GM18517 (cell line): ENCODE measurements around the gene FIBCD1.

ENCODE experiments used
- ATAC-seq: cut with Tn5 transposase; IDR thresholded peaks from one replicate; pipeline ENCODE4 v1.9.1; 2021; ENCODE audit warnings: mild to moderate bottlenecking, moderate library complexity; ENCODE audit not compliant: unreplicated experiment

FIBCD1 gene

GRCh38 chr9:130923611-130924447, 15.2 kb downstream of the FIBCD1 start:
- ATAC-seq: no peak

- ATAC-seq: no peak
Observed at GRCh38 chr9:130922893-130923610, 16.0 kb downstream of the FIBCD1 start.

DNA sequence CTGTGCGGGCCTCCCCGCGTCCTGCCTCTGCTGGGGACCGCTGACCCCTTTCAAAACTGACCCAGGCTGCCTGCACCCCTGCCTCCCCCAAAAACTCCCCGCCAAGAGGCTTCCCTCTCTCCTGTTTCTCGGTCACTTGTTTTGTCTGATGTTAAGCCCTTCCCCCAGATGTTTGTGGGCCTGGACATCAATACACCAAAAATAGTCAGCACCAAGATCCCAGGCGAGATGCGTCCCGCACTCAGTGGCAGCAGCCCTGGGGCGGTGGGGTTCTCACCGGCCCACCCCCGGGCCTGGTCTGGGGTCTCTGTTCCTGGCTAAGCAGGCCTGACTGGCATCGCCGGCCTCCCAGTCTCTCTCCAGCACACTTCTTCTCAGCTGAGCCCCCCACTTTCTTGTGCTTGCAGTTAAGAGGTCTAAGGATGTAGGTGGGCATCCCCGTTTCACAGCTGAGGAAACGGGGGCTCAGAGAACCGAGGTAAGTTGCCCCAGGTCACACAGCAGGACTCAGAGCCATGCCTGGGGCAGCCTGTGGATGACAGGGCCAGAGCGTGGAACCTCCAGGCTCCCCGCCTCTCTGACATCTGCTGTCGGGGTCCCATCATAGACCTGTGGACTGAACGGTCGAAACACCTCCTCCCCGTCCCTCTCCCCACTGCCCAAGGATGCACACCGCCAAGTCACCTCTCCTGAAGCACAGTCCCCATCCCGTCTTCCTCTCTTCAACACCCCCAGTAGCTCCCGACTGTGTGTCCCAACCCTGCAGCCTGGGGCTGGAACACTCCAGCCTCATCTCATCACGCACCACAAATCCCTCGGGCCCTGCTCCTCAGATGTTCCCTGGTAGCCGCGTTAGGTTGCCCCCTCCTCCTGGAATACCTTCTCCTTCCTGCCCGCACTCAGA, 16.8 kb downstream of the FIBCD1 start:
- no peak for ATAC-seq

GRCh38 chr9:130921300-130921988, 17.6 kb downstream of the FIBCD1 start:
- no peak for ATAC-seq

DNA sequence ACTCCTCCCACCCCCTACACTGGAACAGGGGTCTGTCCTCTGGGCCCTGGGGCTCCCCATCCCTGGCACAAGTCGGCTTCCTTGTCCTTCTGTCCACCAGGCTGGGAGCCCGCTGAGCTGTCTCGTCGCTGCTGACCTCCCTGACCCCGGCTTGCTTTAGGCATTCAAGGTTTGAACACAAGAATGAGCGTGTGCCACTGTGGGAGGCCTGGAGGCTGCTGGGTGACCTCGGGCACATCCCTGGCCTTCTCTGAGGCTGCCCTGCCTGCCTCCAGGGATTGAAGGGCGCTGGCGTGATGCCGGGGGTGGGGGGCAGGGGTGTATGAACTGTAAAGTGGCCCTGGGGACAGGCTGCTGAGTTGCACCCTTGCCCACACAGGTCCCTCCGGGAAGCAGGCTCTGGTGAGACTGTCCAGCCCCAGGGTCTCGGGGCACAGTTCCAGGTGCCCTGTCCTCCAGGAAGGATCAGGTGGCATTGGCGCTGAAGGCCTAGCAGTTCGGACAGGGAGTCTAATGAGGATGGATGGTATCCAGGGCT, 18.2 kb downstream of the FIBCD1 start:
- ATAC-seq: no peak

DNA sequence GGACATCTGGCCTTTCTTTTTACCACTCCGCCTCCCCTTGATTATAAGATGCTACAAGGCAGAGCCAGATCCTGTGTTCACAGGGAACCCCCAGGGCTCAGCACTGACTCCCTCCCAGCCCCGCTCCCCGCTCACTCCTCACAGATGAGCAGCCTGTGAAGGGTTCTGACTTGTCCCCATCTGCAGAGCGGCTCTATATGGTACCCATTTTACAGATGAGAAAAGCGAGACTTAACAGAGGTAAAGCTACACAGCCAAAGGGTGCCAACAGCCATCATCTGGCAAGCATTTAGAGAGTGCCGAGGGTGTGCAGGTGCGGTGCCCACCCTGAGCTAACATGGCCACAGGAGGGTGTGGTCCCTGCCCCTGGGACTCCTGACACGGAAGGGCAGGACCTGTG, 18.8 kb downstream of the FIBCD1 start:
- ATAC-seq: no peak

DNA sequence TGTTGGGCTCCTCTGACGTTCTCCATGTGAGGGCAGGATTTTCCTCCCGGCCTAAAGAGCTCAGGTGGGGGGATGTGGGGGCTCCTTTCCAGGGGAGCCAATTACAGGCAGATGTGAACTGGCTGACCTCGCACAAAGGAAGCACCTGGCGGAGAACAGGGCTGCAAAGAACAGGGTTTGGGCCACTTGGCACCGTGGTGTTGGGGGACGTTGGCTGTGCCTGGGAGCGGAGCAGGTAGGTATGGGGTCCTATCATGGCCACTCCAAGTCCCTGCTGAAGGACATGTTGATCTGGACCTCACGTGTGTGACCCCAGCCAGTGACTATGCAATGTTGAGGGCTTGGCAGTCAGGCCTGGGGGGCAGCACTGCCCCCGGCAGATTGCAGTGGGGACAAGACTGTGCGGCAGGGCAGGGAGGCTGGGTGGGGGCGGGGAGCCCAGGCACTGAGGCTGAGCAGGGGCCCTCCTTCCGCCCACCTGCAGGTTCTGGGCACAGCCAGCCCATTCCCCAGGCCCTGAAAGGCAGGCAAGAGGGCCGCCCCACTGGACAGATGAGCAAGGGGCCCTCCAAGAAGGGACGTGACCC, 19.4 kb downstream of the FIBCD1 start:
- ATAC-seq: no peak

GRCh38 chr9:130918826-130919558, 20.1 kb downstream of the FIBCD1 start:
- no peak for ATAC-seq

DNA sequence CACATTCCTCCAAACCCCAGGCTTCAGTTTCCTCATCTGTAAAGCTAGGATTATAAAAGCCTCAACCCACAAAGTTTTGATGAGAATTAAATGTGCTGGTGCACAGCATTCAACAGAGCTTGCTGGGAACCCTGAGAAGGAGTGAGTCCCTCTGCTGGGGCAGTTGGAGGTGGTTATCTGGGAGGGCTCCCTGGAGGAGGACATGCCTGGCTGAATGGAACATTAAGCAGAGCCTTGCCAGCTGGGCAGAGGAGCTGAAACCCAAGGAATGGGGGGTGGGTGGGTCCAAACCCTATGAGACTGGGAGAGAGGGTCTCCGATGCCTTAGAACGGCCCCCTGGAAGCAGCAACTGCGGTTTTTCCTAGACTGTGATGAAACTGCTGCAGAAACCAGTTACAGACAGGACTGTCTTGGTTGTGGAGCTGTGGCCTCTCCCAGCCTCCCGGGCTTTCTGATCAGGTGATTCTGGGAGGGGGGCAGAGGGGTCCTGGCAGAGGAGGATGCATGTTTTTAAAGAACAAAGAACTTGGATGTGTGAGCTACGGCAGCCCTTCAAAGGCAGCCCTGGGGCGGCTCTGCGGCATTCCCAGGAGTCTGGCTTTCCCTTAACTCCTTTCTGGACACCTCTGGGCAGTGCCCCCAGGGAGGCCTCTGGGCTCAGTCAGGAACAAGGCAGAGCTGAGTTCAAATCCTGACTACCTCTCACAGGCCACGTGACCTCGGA, 20.8 kb downstream of the FIBCD1 start:
- no peak for ATAC-seq

- no peak for ATAC-seq
Observed at GRCh38 chr9:130917168-130917960, 21.7 kb downstream of the FIBCD1 start.

DNA sequence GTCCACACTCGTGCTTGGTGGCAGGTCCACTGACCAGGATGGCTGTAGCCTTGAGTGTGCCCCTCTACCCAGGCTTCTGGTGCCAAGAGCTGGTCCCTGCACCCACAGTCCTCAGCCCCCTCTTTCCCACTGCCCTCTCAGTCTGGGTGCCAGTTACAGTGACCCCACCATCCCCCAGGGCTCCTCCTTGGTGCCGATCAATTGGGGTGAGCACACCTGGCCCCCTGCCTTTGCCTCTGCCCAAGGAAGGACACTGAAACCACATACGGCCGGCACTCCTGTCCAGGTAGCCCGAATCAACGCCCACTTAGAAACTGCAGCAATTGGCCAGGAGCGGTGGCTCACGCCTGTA, 24.0 kb downstream of the FIBCD1 start:
- no peak for ATAC-seq

- ATAC-seq: no peak
Observed at GRCh38 chr9:130914417-130915095, 24.5 kb downstream of the FIBCD1 start.

- ATAC-seq: no peak
Observed at GRCh38 chr9:130913599-130914416, 25.2 kb downstream of the FIBCD1 start.

GRCh38 chr9:130912932-130913598, 26.0 kb downstream of the FIBCD1 start:
- ATAC-seq: no peak

DNA sequence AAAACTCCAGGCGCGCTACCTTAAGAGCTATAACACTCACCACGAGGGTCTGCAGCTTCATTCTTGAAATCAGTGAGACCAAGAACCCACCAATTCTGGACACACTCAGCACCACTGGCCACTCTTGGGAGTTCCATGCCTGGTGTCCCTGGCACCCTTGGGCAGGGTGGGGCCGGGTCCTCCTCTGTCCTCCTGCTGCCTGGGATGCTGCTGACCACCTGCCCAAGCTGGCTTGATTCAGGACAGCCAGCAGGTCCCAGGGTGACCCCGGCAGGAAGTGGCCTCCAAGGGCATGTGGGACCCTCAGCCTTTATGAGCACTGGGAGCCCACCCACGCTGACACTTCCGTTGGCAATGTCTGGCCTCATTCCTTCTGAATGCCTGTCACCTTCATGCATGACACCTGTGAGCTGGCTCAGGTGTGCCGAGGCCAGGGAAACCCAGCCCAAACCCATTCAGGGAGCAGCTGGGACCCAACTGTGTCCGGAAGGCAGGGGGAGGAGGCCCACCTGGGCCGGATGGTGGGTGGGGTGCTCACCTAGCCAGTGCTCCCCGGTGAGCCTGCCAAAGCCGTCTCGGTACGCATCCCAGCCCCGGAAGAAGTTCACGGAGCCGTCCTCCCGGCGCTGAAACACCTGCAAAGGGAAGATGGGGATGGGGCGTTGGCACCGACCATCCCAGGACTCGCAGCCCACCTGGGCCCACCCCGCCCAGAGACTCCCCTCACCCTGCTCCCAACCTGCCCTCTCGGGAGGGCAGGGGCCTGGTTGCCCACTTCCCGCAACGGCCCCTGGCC, 27.6 kb downstream of the FIBCD1 start:
- ATAC-seq: no peak
